Ovary (tissue), 9 donors: ENCODE data around the gene TPK1. TPM values are rescaled to one million over a fixed set of nuclear protein-coding genes. Genes with fewer than 3 reads are reported as not detected.

Experiments
- DNase-seq, 5 donors: peaks; one replicate each; pipeline ENCODE4 v3.0.0-alpha.2; 2019 to 2020
- H3K27ac ChIP-seq, 2 donors: fragments of 200-600 bp; one replicate each; pipeline versions ENCODE4 v1.5.1 to v1.8.0; 2019 to 2022
- H3K27me3 ChIP-seq: fragments of 200-600 bp; one replicate; pipeline ENCODE4 v1.8.0; 2022
- H3K36me3 ChIP-seq: fragments of 200-600 bp; sonication (generic); one replicate; pipeline ENCODE4 v1.5.1; 2019
- H3K4me1 ChIP-seq: one replicate; pipeline ENCODE4 v1.8.1; 2013; ENCODE audit warnings: mild to moderate bottlenecking, moderate library complexity; ENCODE audit not compliant: insufficient read depth
- H3K4me3 ChIP-seq: fragments of 200-600 bp; sonication (generic); one replicate; pipeline ENCODE4 v1.5.1; 2017
- H3K9me3 ChIP-seq, 2 donors: fragments of 200-600 bp in 1 of 2; sonication (generic) in 1 of 2; one replicate each; pipeline versions ENCODE4 v1.5.1 to v1.8.1; 2013 to 2019; ENCODE audit warnings: mild to moderate bottlenecking in 1 of 2, moderate library complexity in 1 of 2
- CTCF ChIP-seq, 3 donors: fragments of 450-650 bp in 2 of 3; fragments of 200-600 bp in 1 of 3; IDR thresholded peaks; one replicate each; pipeline versions ENCODE4 v1.5.1 to v1.8.0; 2016 to 2022; ENCODE audit warnings: antibody characterized with exemption in 3 of 3, mild to moderate bottlenecking in 1 of 3
- EP300 ChIP-seq: sonication (generic); formaldehyde crosslinking; IDR thresholded peaks from one replicate; pipeline ENCODE4 v1.6.1; 2017; ENCODE audit warnings: antibody characterized with exemption
- POLR2A ChIP-seq: fragments of 450-650 bp; IDR thresholded peaks from one replicate; pipeline ENCODE4 v1.6.1; 2017; ENCODE audit warnings: antibody characterized with exemption, mild to moderate bottlenecking, moderate library complexity
- WGBS, 3 donors: extraction: QIAGEN DNeasy Blood & Tissue Kit in 1 of 3; methylation state at CpG; one replicate each; pipeline versions ENCODE4 v1.1.5 to v1.1.7; 2013 to 2017; 5-methylcytosine and 5-hydroxymethylcytosine counted together
- intact Hi-C, 4 donors: fragments of 100-400 bp; cut with DNase I; formaldehyde crosslinking; loops; one replicate each; pipeline versions ENCODE4 v1.11.0 to v1.15.1; 2022 to 2023
- polyA plus RNA-seq, 2 donors: library from polyadenylated mRNA; stranded (reverse); fragments of 200-250 nt in 1 of 2; fragments of 350-450 nt in 1 of 2; fragmentation: Illumina TruSeq in 1 of 2; extraction: RNeasy Lipid Tissue Mini Kit (QIAGEN cat#74804) in 1 of 2; gene quantifications; one replicate each; pipeline ENCODE4 v1.2.3, GENCODE V29; 2013 to 2014
- total RNA-seq, 7 donors: library from RNA; depleted of rRNA in 2 of 7; stranded (reverse); fragments of >200 nt in 2 of 7; fragmentation: NEBNext Ultra II Directional in 3 of 7; extraction: Animal tissue kit (Norgen Biotek cat#: 25700) in 3 of 7; gene quantifications; one replicate each; pipeline versions ENCODE4 v1.1.0 to v1.2.4, GENCODE V29; 2016 to 2023
- donor health status: DM: no; HTN: no; CAD: no; lungs with moderate emphysema.
- donor health status: DM: no; HTN: no; CAD: no.
- donor health status: Bipolar disorder and iron deficiency.
- donor health status: DM: yes; HTN: yes; CAD: no.
- donor health status: DM: no; HTN: no; CAD: no.
- donor health status: DM: yes; HTN: yes; CAD: no.

The TPK1 gene
- total and polyA plus RNA-seq, 9 donors, result 3.2 to 13.1 (median 4.6) TPM

GRCh38 chr7:144792050-144792449 lies 43.8 kb downstream of the TPK1 start:
- TF ChIP-seq CTCF (IDR thresholded peaks at IDR 0.05), result no peak
- no peak for TF ChIP-seq EP300
- no peak for TF ChIP-seq POLR2A
- Histone ChIP-seq H3K4me3 (no peak overlapping the region), H3K27me3 (no peaks in the 10 kb centered on the region), H3K27ac (no peak overlapping the region), H3K9me3 (no peaks in the 10 kb centered on the region), H3K36me3 (no peaks in the 10 kb centered on the region), H3K4me1 (no peaks in the 10 kb centered on the region)
- intact Hi-C loops, result no loop called here
- DNase-seq, result no peak
- 94 to 97% (median 95%) methylated on average over 3 of the region's 3 CpGs for WGBS, 3 donors

GRCh38 chr7:144791488-144791887 lies 44.4 kb downstream of the TPK1 start:
- Histone ChIP-seq H3K4me3 (no peak overlapping the region), H3K27me3 (no peaks in the 10 kb centered on the region), H3K4me1 (no peaks in the 10 kb centered on the region), H3K36me3 (no peaks in the 10 kb centered on the region), H3K9me3 (no peaks in the 10 kb centered on the region), H3K27ac (no peak overlapping the region)
- no peak for DNase-seq
- TF ChIP-seq EP300, result no peak
- TF ChIP-seq CTCF (IDR thresholded peaks at IDR 0.05), result no peak
- no peak for TF ChIP-seq POLR2A
- WGBS, 3 donors, result 70 to 80% (median 77%) methylated on average over 2 of the region's 2 CpGs
- intact Hi-C loops, result no loop called here

GRCh38 chr7:144787127-144787526 lies 48.7 kb downstream of the TPK1 start:
- no peaks in the 10 kb centered on the region for H3K9me3 ChIP-seq
- no peaks in the 10 kb centered on the region for H3K4me1 ChIP-seq
- no peak for TF ChIP-seq EP300
- TF ChIP-seq CTCF (IDR thresholded peaks at IDR 0.05), result no peak
- no peak for TF ChIP-seq POLR2A
- H3K27ac ChIP-seq, result no peak overlapping the region
- intact Hi-C loops, result no loop called here
- 85 to 97% (median 94%) methylated on average over 2 of the region's 2 CpGs for WGBS, 3 donors
- no peak overlapping the region for H3K4me3 ChIP-seq
- H3K36me3 ChIP-seq, result no peaks in the 10 kb centered on the region
- H3K27me3 ChIP-seq, result no peaks in the 10 kb centered on the region
- no peak for DNase-seq

- TF ChIP-seq POLR2A (no peak), EP300 (no peak), CTCF (IDR thresholded peaks at IDR 0.05) (no peak)
- Histone ChIP-seq H3K27me3 (no peaks in the 10 kb centered on the region), H3K4me1 (no peaks in the 10 kb centered on the region), H3K9me3 (no peaks in the 10 kb centered on the region), H3K36me3 (no peaks in the 10 kb centered on the region), H3K4me3 (no peak overlapping the region), H3K27ac (no peak overlapping the region)
- 88 to 90% (median 90%) methylated on average over 2 of the region's 2 CpGs for WGBS, 3 donors
- no peak for DNase-seq
- intact Hi-C loops, result no loop called here
These were observed 49.3 kb downstream of the TPK1 start for GRCh38 chr7:144786522-144786921.

- Histone ChIP-seq H3K9me3 (no peaks in the 10 kb centered on the region), H3K36me3 (no peaks in the 10 kb centered on the region), H3K27me3 (no peaks in the 10 kb centered on the region), H3K4me3 (no peak overlapping the region), H3K27ac (no peak overlapping the region), H3K4me1 (no peaks in the 10 kb centered on the region)
- WGBS, 3 donors, result 79 to 93% (median 92%) methylated on average over 1 of the region's 1 CpG
- DNase-seq, result no peak
- intact Hi-C loops, result no loop called here
- no peak for TF ChIP-seq CTCF (IDR thresholded peaks at IDR 0.05)
- no peak for TF ChIP-seq POLR2A
- TF ChIP-seq EP300, result no peak
These were observed 49.8 kb downstream of the TPK1 start for GRCh38 chr7:144786079-144786478.
